Measurements from ENCODE around the gene ZNF684. TPM values are rescaled to one million over a fixed set of nuclear protein-coding genes. Genes with fewer than 3 reads are reported as not detected.
"Not testable (repeated sequence)": the region's sequence is repeated elsewhere in the genome, so short reads cannot be mapped to it uniquely, and the experiment has no call there.

ZNF684 gene
- 1 to 10 TPM; 5.5 to 8.8 TPM for total RNA-seq

- ChIA-PET POLR2A (interaction anchor here (1.0 kb wide), 1 partner anchor 23 kb away, joined by 6 read pairs; the partner anchor contains the start of gene EXO5), CTCF (interaction anchor here (0.6 to 1.9 kb wide), 11 partner anchors 13 to 1402 kb away, joined by 3 to 7 read pairs (median 4); partner anchors contain the start of genes EXO5 and PPIE)
- peaks cover 31% of the 10 kb centered on the region for H3K36me3 Mint-ChIP-seq (ENCODE audit: low read depth)
- H3K4me3 Mint-ChIP-seq = peak within 1 kb of the TSS; percentile 95
- DNase-seq = peak; percentile 90
- H3K27ac Mint-ChIP-seq = peak within 1 kb of the TSS; percentile 93
- H3K4me1 Mint-ChIP-seq = peaks cover 24% of the 10 kb centered on the region
- peaks cover 15% of the 10 kb centered on the region for H3K27me3 Mint-ChIP-seq
- H3K9me3 Mint-ChIP-seq = peaks cover 20% of the 10 kb centered on the region
These were observed at the start of gene ZNF684 for GRCh38 chr1:40531381-40532061. Gene ZNF684, plus strand, starts transcription at chr1:40531637. Its CDS starts 1,530 bp downstream, at chr1:40533167.

GRCh38 chr1:40495315-40495903 lies 36.0 kb upstream of the ZNF684 start:
- H3K27ac Mint-ChIP-seq = no peak overlapping the region
- peaks cover 62% of the 10 kb centered on the region for H3K9me3 Mint-ChIP-seq
- ChIA-PET POLR2A (no interaction called here), CTCF (no interaction called here)
- H3K36me3 Mint-ChIP-seq (ENCODE audit: low read depth) = peaks cover 72% of the 10 kb centered on the region
- no peak overlapping the region for H3K4me3 Mint-ChIP-seq
- no peak for DNase-seq
- H3K27me3 Mint-ChIP-seq = no peaks in the 10 kb centered on the region
- no peaks in the 10 kb centered on the region for H3K4me1 Mint-ChIP-seq

- H3K4me3 Mint-ChIP-seq, H3K4me1 Mint-ChIP-seq, H3K27ac Mint-ChIP-seq, H3K27me3 Mint-ChIP-seq, DNase-seq, POLR2A ChIA-PET: not testable (repeated sequence)
- Mint-ChIP-seq H3K9me3 (peaks cover 54% of the 10 kb centered on the region), H3K36me3 (ENCODE audit: low read depth) (peaks cover 58% of the 10 kb centered on the region)
- CTCF ChIA-PET = interaction anchor here (1.3 kb wide), 1 partner anchor 35 kb away, joined by 4 read pairs; no protein-coding TSS in a partner anchor
These were observed 28.8 kb upstream of the ZNF684 start for GRCh38 chr1:40502651-40503050.

- peak overlapping the region; percentile 91 for H3K27ac Mint-ChIP-seq
- DNase-seq = no peak
- H3K4me1 Mint-ChIP-seq = peaks cover 17% of the 10 kb centered on the region
- ChIA-PET POLR2A (interaction anchor here (1.4 to 1.8 kb wide), 2 partner anchors 23 to 30 kb away, joined by 4 to 6 read pairs; partner anchors contain the start of gene ZNF684), CTCF (interaction anchor here (0.8 to 2.4 kb wide), 3 partner anchors 9 to 29 kb away, joined by 3 to 7 read pairs (median 4); partner anchors contain the start of gene ZNF684)
- peak overlapping the region; percentile 76 for H3K4me3 Mint-ChIP-seq
- peaks cover 66% of the 10 kb centered on the region for H3K36me3 Mint-ChIP-seq (ENCODE audit: low read depth)
- no peaks in the 10 kb centered on the region for H3K27me3 Mint-ChIP-seq
- peaks cover 43% of the 10 kb centered on the region for H3K9me3 Mint-ChIP-seq
These were observed 23.5 kb upstream of the ZNF684 start for GRCh38 chr1:40507973-40508372.

- POLR2A ChIA-PET = interaction anchor here (1.4 to 1.8 kb wide), 2 partner anchors 23 to 31 kb away, joined by 4 to 6 read pairs; partner anchors contain the start of gene ZNF684
- CTCF ChIA-PET = interaction anchor here (0.8 to 2.4 kb wide), 4 partner anchors 10 to 30 kb away, joined by 3 to 7 read pairs (median 4); partner anchors contain the start of gene ZNF684
- peak; percentile 85 for DNase-seq
- peak within 1 kb of the TSS; percentile 76 for H3K4me3 Mint-ChIP-seq
- peaks cover 17% of the 10 kb centered on the region for H3K4me1 Mint-ChIP-seq
- H3K9me3 Mint-ChIP-seq = peaks cover 38% of the 10 kb centered on the region
- peaks cover 67% of the 10 kb centered on the region for H3K36me3 Mint-ChIP-seq (ENCODE audit: low read depth)
- peak within 1 kb of the TSS; percentile 91 for H3K27ac Mint-ChIP-seq
- no peaks in the 10 kb centered on the region for H3K27me3 Mint-ChIP-seq
These were observed 22.8 kb upstream of the ZNF684 start, which contains the start of gene EXO5 for GRCh38 chr1:40508375-40509341. Gene EXO5, plus strand, starts transcription at chr1:40508767. Its CDS starts 5,778 bp downstream, at chr1:40514545.

GRCh38 chr1:40519517-40519916 lies 11.9 kb upstream of the ZNF684 start:
- H3K4me1 Mint-ChIP-seq = no peaks in the 10 kb centered on the region
- DNase-seq = no peak
- no peak overlapping the region for H3K27ac Mint-ChIP-seq
- ChIA-PET POLR2A (no interaction called here), CTCF (no interaction called here)
- peaks cover 24% of the 10 kb centered on the region for H3K36me3 Mint-ChIP-seq (ENCODE audit: low read depth)
- peaks cover 54% of the 10 kb centered on the region for H3K9me3 Mint-ChIP-seq
- no peaks in the 10 kb centered on the region for H3K27me3 Mint-ChIP-seq
- H3K4me3 Mint-ChIP-seq = no peak overlapping the region

GRCh38 chr1:40530735-40531380 lies 579 bp upstream of the ZNF684 start:
- H3K27me3 Mint-ChIP-seq = peaks cover 21% of the 10 kb centered on the region
- peak overlapping the region; percentile 93 for H3K27ac Mint-ChIP-seq
- CTCF ChIA-PET = interaction anchor here (0.8 to 1.9 kb wide), 5 partner anchors 19 to 69 kb away, joined by 3 to 8 read pairs (median 4); partner anchors contain the start of gene EXO5
- H3K4me1 Mint-ChIP-seq = peaks cover 24% of the 10 kb centered on the region
- DNase-seq = peak; percentile 6
- H3K9me3 Mint-ChIP-seq = peaks cover 23% of the 10 kb centered on the region
- H3K36me3 Mint-ChIP-seq (ENCODE audit: low read depth) = peaks cover 33% of the 10 kb centered on the region
- POLR2A ChIA-PET = interaction anchor here (1.0 kb wide), 1 partner anchor 22 kb away, joined by 6 read pairs; the partner anchor contains the start of gene EXO5
- H3K4me3 Mint-ChIP-seq = peak overlapping the region; percentile 95

- ChIA-PET CTCF (interaction anchor here (0.7 to 1.9 kb wide), 12 partner anchors 13 to 793 kb away, joined by 3 to 7 read pairs (median 4); partner anchors contain the start of genes EXO5 and PPIE), POLR2A (no interaction called here)
- H3K36me3 Mint-ChIP-seq (ENCODE audit: low read depth) = peaks cover 34% of the 10 kb centered on the region
- peak overlapping the region; percentile 95 for H3K4me3 Mint-ChIP-seq
- H3K4me1 Mint-ChIP-seq = peaks cover 24% of the 10 kb centered on the region
- H3K9me3 Mint-ChIP-seq = peaks cover 21% of the 10 kb centered on the region
- peaks cover 15% of the 10 kb centered on the region for H3K27me3 Mint-ChIP-seq
- H3K27ac Mint-ChIP-seq = peak overlapping the region; percentile 93
- DNase-seq = no peak
These were observed 589 bp downstream of the ZNF684 start for GRCh38 chr1:40532062-40532389.

GRCh38 chr1:40532844-40533424 lies 1.5 kb downstream of the ZNF684 start:
- peak; percentile 40 for DNase-seq
- peak overlapping the region; percentile 95 for H3K4me3 Mint-ChIP-seq
- POLR2A ChIA-PET = interaction anchor here (0.5 to 0.6 kb wide), 2 partner anchors 137 to 263 kb away, joined by 3 to 4 read pairs; no protein-coding TSS in a partner anchor

GRCh38 chr1:40534589-40534988 lies 3.2 kb downstream of the ZNF684 start:
- peaks cover 3% of the 10 kb centered on the region for H3K27me3 Mint-ChIP-seq
- H3K4me1 Mint-ChIP-seq = peaks cover 24% of the 10 kb centered on the region
- H3K4me3 Mint-ChIP-seq = no peak overlapping the region
- H3K36me3 Mint-ChIP-seq (ENCODE audit: low read depth) = peaks cover 44% of the 10 kb centered on the region
- H3K27ac Mint-ChIP-seq = no peak overlapping the region
- CTCF ChIA-PET = interaction anchor here (0.6 kb wide), 1 partner anchor 129 kb away, joined by 3 read pairs; no protein-coding TSS in a partner anchor
- DNase-seq = no peak
- peaks cover 12% of the 10 kb centered on the region for H3K9me3 Mint-ChIP-seq
- POLR2A ChIA-PET = interaction anchor here (0.7 kb wide), 1 partner anchor 68 kb away, joined by 5 read pairs; no protein-coding TSS in a partner anchor

More at GRCh38 chr1:40532844-40533424, 1.5 kb downstream of the ZNF684 start:
- H3K27ac Mint-ChIP-seq = no peak overlapping the region
- peaks cover 17% of the 10 kb centered on the region for H3K9me3 Mint-ChIP-seq
- peaks cover 9% of the 10 kb centered on the region for H3K27me3 Mint-ChIP-seq
- peaks cover 40% of the 10 kb centered on the region for H3K36me3 Mint-ChIP-seq (ENCODE audit: low read depth)
- peaks cover 24% of the 10 kb centered on the region for H3K4me1 Mint-ChIP-seq
- CTCF ChIA-PET = interaction anchor here (0.6 to 1.9 kb wide), 15 partner anchors 16 to 794 kb away, joined by 3 to 7 read pairs (median 3); partner anchors contain the start of genes EXO5, PPIE and ZFP69B

- H3K9me3 Mint-ChIP-seq = peaks cover 9% of the 10 kb centered on the region
- CTCF ChIA-PET = no interaction called here
These were observed 4.3 kb downstream of the ZNF684 start for GRCh38 chr1:40535732-40536131.

More at GRCh38 chr1:40535732-40536131, 4.3 kb downstream of the ZNF684 start:
- Mint-ChIP-seq H3K27me3 (no peaks in the 10 kb centered on the region), H3K27ac (no peak overlapping the region), H3K4me3 (no peak overlapping the region), H3K36me3 (ENCODE audit: low read depth) (peaks cover 44% of the 10 kb centered on the region), H3K4me1 (peaks cover 24% of the 10 kb centered on the region)
- POLR2A ChIA-PET = interaction anchor here (0.5 kb wide), 1 partner anchor 16 kb away, joined by 4 read pairs; no protein-coding TSS in a partner anchor
- no peak for DNase-seq
